Activated B cell treated with CpG ODN at 0.5 μM for 24 hours (primary cell): Measurements from ENCODE around the gene GPR3. TPM values are rescaled to one million over a fixed set of nuclear protein-coding genes. Genes with fewer than 3 reads are reported as not detected.

Source experiments
- ATAC-seq: fragments of 200-7000 bp; cut with Tn5 transposase; one replicate; pipeline ENCODE4 v1.10.0; 2021; ENCODE audit warnings: low read depth, mild to moderate bottlenecking, moderate library complexity
- CTCF ChIA-PET: fragments of 350-600 bp; sonication (Branson Sonifier 250); formaldehyde crosslinking; loops from one replicate; lab custom pipeline; 2021; ENCODE audit warnings: antibody characterized with exemption; lab: Charles Lee
- POLR2A ChIA-PET: fragments of 350-600 bp; sonication (Branson Sonifier 250); formaldehyde crosslinking; loops from one replicate; lab custom pipeline; 2021; ENCODE audit warnings: antibody characterized with exemption; lab: Charles Lee
- DNase-seq: peaks from one replicate; pipeline ENCODE4 v3.0.0; 2022
- H3K27ac Mint-ChIP-seq: one replicate; pipeline ENCODE4 v1.8.0; 2020; ENCODE audit warnings: mixed read lengths
- H3K27me3 Mint-ChIP-seq: one replicate; pipeline ENCODE4 v1.8.0; 2021; ENCODE audit warnings: mixed read lengths
- H3K36me3 Mint-ChIP-seq: one replicate; pipeline ENCODE4 v1.8.0; 2021; ENCODE audit warnings: low read depth, mixed read lengths
- H3K4me1 Mint-ChIP-seq: one replicate; pipeline ENCODE4 v1.8.0; 2021; ENCODE audit warnings: mixed read lengths
- H3K4me3 Mint-ChIP-seq: one replicate; pipeline ENCODE4 v1.8.0; 2020; ENCODE audit warnings: mild to moderate bottlenecking, mixed read lengths
- H3K9me3 Mint-ChIP-seq: one replicate; pipeline ENCODE4 v1.8.0; 2020; ENCODE audit warnings: mixed read lengths
- CTCF ChIP-seq: fragments of 200-600 bp; IDR thresholded peaks from one replicate; pipeline ENCODE4 v1.8.0; 2022; ENCODE audit warnings: antibody characterized with exemption, mild to moderate bottlenecking
- intact Hi-C: fragments of 100-400 bp; cut with micrococcal nuclease; formaldehyde crosslinking; loops from one replicate; pipeline ENCODE4 v1.15.1; 2024
- total RNA-seq: library from RNA; stranded (reverse); gene quantifications from 2 replicates; pipeline ENCODE4 v1.2.3, GENCODE V29; 2022

Gene GPR3
- total RNA-seq, 1 donor from 2014 or later, result 0.11 TPM

DNA sequence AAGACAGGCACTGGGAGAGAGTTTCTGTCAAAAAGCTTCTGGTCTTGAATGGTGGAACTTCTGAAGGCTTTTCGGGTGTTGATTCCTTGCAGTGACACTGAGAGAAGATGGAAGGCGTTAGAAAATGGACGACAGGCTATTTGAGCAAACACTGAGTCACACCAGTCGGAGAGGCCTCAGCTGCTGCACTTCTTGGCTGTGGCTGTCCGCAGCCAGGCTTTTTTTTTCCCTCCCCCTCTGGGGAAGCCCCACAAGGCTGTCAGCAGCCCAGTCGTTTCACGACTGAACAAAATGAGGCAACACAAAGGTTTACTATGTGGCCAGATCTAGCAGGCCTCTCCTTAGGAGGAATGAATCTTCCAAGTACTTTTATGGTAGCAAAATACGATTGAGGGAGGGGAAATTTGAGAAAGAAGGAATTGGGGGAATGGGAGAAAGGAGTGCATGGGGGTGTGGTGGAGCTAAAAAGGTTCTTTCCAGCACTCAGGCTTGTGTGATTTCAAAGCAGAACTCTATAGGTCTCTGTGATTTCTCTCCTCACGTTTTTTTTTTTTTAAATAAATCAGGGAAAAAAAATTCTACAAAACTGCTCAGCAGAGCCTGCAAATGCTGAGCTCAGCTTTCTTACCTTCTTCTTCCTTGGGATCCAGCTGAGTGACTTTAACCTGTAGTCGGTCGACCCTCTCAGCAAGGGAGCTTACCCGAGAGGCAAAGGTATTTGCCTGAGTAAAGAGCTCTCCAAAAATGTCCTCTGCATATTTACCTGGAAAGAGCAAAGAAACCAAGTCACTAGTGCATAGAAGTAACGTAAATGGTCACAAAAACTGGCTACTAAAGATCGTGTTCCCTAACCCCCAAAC lies 26.1 kb downstream of the GPR3 start:
- TF ChIP-seq CTCF, result no peak
- Mint-ChIP-seq H3K4me3 (peak overlapping the region; percentile 68), H3K9me3 (no peaks in the 10 kb centered on the region), H3K4me1 (peaks cover 59% of the 10 kb centered on the region), H3K36me3 (peaks cover 63% of the 10 kb centered on the region), H3K27me3 (no peaks in the 10 kb centered on the region), H3K27ac (peak overlapping the region; percentile 89)
- intact Hi-C loops, result no loop called here
- CTCF ChIA-PET, result interaction anchor here (0.6 to 1.2 kb wide), 5 partner anchors 12 to 244 kb away, joined by 3 to 4 read pairs (median 3); no protein-coding TSS in a partner anchor
- POLR2A ChIA-PET, result interaction anchor here (0.6 to 2.0 kb wide), 12 partner anchors 8 to 254 kb away, joined by 3 to 15 read pairs (median 4); partner anchors contain the start of genes AHDC1, IFI6 and WASF2
- ATAC-seq, result peak; percentile 82
- DNase-seq, result peak; percentile 43

DNA sequence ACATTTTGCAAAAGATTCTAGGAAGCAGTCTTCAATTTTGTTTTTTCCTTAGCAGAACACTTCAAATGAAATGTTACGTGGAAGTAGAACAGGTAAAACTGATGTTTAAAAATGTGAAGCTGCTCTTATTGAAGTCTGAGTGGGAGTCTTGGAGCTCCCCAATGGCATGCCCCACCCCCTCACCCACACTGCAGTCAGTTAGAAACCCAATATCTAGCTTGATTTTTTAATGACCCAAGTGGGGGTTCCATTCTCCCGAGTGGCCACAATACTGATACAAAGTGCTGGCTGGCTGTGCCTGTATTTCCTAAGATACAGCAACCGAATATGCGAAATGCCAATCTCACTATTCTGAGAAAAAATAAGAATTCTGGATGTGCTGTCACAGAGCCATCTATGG lies 31.3 kb downstream of the GPR3 start:
- H3K27me3 Mint-ChIP-seq, result no peaks in the 10 kb centered on the region
- peaks cover 46% of the 10 kb centered on the region for H3K36me3 Mint-ChIP-seq
- POLR2A ChIA-PET, result interaction anchor here (0.7 to 1.4 kb wide), 3 partner anchors 16 to 239 kb away, joined by 3 to 10 read pairs (median 6); no protein-coding TSS in a partner anchor
- TF ChIP-seq CTCF, result no peak
- no peak overlapping the region for H3K27ac Mint-ChIP-seq
- peaks cover 67% of the 10 kb centered on the region for H3K4me1 Mint-ChIP-seq
- H3K4me3 Mint-ChIP-seq, result no peak overlapping the region
- intact Hi-C loops, result no loop called here
- no peak for ATAC-seq
- no peak for DNase-seq
- CTCF ChIA-PET, result no interaction called here
- H3K9me3 Mint-ChIP-seq, result no peaks in the 10 kb centered on the region

- Mint-ChIP-seq H3K4me1 (peaks cover 80% of the 10 kb centered on the region), H3K4me3 (peak overlapping the region; percentile 57), H3K27ac (peak overlapping the region; percentile 85), H3K9me3 (no peaks in the 10 kb centered on the region), H3K36me3 (peaks cover 36% of the 10 kb centered on the region), H3K27me3 (no peaks in the 10 kb centered on the region)
- intact Hi-C loops, result loop anchor here (1.0 to 2.0 kb wide), 2 partner anchors 9 to 17 kb away; no protein-coding TSS in a partner anchor
- ATAC-seq (peak; percentile 70), DNase-seq (no peak)
- CTCF ChIA-PET, result interaction anchor here (0.8 to 4.8 kb wide), 5 partner anchors 8 to 179 kb away, joined by 3 to 24 read pairs (median 3); no protein-coding TSS in a partner anchor
- POLR2A ChIA-PET, result interaction anchor here (0.5 to 2.5 kb wide), 7 partner anchors 9 to 100 kb away, joined by 3 to 12 read pairs (median 5); no protein-coding TSS in a partner anchor
- no peak for TF ChIP-seq CTCF
These were observed 34.9 kb downstream of the GPR3 start for GRCh38 chr1:27427329-27427728.

- Mint-ChIP-seq H3K36me3 (peaks cover 34% of the 10 kb centered on the region), H3K9me3 (no peaks in the 10 kb centered on the region), H3K27ac (peak overlapping the region; percentile 85), H3K4me3 (peak overlapping the region; percentile 67), H3K27me3 (no peaks in the 10 kb centered on the region), H3K4me1 (peaks cover 79% of the 10 kb centered on the region)
- ATAC-seq, result no peak
- ChIA-PET CTCF (interaction anchor here (0.8 to 4.8 kb wide), 3 partner anchors 8 to 26 kb away, joined by 3 to 24 read pairs (median 4); no protein-coding TSS in a partner anchor), POLR2A (interaction anchor here (0.7 to 2.5 kb wide), 6 partner anchors 9 to 100 kb away, joined by 3 to 12 read pairs (median 5); no protein-coding TSS in a partner anchor)
- TF ChIP-seq CTCF, result no peak
- intact Hi-C loops, result loop anchor here (1.0 to 2.0 kb wide), 2 partner anchors 8 to 17 kb away; no protein-coding TSS in a partner anchor
- DNase-seq, result no peak
These were observed 35.4 kb downstream of the GPR3 start for GRCh38 chr1:27427816-27428315.
